Neural progenitor cell (in vitro differentiated cells): ENCODE data around the gene WWC1. TPM values are rescaled to one million over a fixed set of nuclear protein-coding genes. Genes with fewer than 3 reads are reported as not detected.

Experiments used
- DNase-seq: peaks from one replicate; pipeline ENCODE4 v3.0.0-alpha.2; 2016; ENCODE audit warnings: low spot score
- H2AFZ ChIP-seq: fragments of 200-600 bp; sonication (generic); replicated peaks from 2 replicates; pipeline ENCODE4 v1.6.1; 2016; ENCODE audit warnings: antibody characterized with exemption
- H3F3A ChIP-seq: fragments of 200-600 bp; sonication (generic); 2 replicates; pipeline ENCODE4 v1.6.1; 2016; ENCODE audit warnings: antibody characterized with exemption, low read depth
- H3K27ac ChIP-seq: fragments of 200-600 bp; sonication (generic); 2 replicates; pipeline ENCODE4 v1.5.1; 2016; ENCODE audit warnings: mild to moderate bottlenecking
- H3K27me3 ChIP-seq: fragments of 200-600 bp; sonication (generic); 2 replicates; pipeline ENCODE4 v1.6.1; 2016; ENCODE audit warnings: mild to moderate bottlenecking, moderate library complexity
- H3K36me3 ChIP-seq: fragments of 200-600 bp; sonication (generic); 2 replicates; pipeline ENCODE4 v1.5.1; 2016
- H3K4me1 ChIP-seq: fragments of 200-600 bp; sonication (generic); 2 replicates; pipeline ENCODE4 v1.6.1; 2016; ENCODE audit warnings: mixed run types
- H3K4me2 ChIP-seq: fragments of 200-600 bp; sonication (generic); 2 replicates; pipeline ENCODE4 v1.6.1; 2016
- H3K4me3 ChIP-seq: fragments of 200-600 bp; sonication (generic); 2 replicates; pipeline ENCODE4 v1.5.1; 2016
- H3K79me2 ChIP-seq: fragments of 200-600 bp; sonication (generic); 2 replicates; pipeline ENCODE4 v1.6.1; 2016; ENCODE audit warnings: low read depth
- H3K9ac ChIP-seq: fragments of 200-600 bp; sonication (generic); 2 replicates; pipeline ENCODE4 v1.6.1; 2016
- H3K9me3 ChIP-seq: fragments of 200-600 bp; sonication (generic); 2 replicates; pipeline ENCODE4 v1.5.1; 2016; ENCODE audit warnings: low read depth
- H4K20me1 ChIP-seq: fragments of 200-600 bp; sonication (generic); 2 replicates; pipeline ENCODE4 v1.6.1; 2016; ENCODE audit warnings: low read depth
- H3K27ac Mint-ChIP-seq: 3 replicates; pipeline ENCODE4 v1.8.0; 2021; ENCODE audit warnings: mixed read lengths
- H3K27me3 Mint-ChIP-seq: 2 replicates; pipeline ENCODE4 v1.8.0; 2022; ENCODE audit warnings: low read depth, mild to moderate bottlenecking, inconsistent platforms, moderate library complexity, mixed read lengths; ENCODE audit not compliant: insufficient read depth
- H3K36me3 Mint-ChIP-seq: 3 replicates; pipeline ENCODE4 v1.8.0; 2021; ENCODE audit warnings: mixed read lengths
- H3K4me1 Mint-ChIP-seq: 3 replicates; pipeline ENCODE4 v1.8.0; 2021; ENCODE audit warnings: mixed read lengths
- H3K4me3 Mint-ChIP-seq: 3 replicates; pipeline ENCODE4 v1.8.0; 2021; ENCODE audit warnings: mild to moderate bottlenecking, moderate library complexity, mixed read lengths
- H3K9me3 Mint-ChIP-seq: 3 replicates; pipeline ENCODE4 v1.8.0; 2020; ENCODE audit warnings: mixed read lengths
- EZH2 ChIP-seq: fragments of 200-600 bp; sonication (generic); IDR thresholded peaks from 2 replicates; pipeline ENCODE4 v1.6.1; 2017; ENCODE audit warnings: antibody characterized with exemption, mild to moderate bottlenecking, moderate library complexity
- EZH2phosphoT487 ChIP-seq: fragments of 200-600 bp; sonication (generic); IDR thresholded peaks from 2 replicates; pipeline ENCODE4 v1.6.1; 2017; ENCODE audit warnings: antibody characterized with exemption
- total RNA-seq: library from RNA; depleted of rRNA; stranded (reverse); fragments of >200 nt; gene quantifications from 2 replicates; pipeline ENCODE4 v1.2.3, GENCODE V29; 2015; ENCODE audit warnings: low replicate concordance
- TF ChIP-seq, protein P1 (sequence below): fragments of 200-600 bp; sonication (generic); IDR thresholded peaks from 2 replicates; pipeline ENCODE4 v1.5.1; 2017; ENCODE audit warnings: antibody characterized with exemption, mild to moderate bottlenecking

The WWC1 gene
- total RNA-seq, 1 donor from 2014 or later = 6.7 TPM

DNA sequence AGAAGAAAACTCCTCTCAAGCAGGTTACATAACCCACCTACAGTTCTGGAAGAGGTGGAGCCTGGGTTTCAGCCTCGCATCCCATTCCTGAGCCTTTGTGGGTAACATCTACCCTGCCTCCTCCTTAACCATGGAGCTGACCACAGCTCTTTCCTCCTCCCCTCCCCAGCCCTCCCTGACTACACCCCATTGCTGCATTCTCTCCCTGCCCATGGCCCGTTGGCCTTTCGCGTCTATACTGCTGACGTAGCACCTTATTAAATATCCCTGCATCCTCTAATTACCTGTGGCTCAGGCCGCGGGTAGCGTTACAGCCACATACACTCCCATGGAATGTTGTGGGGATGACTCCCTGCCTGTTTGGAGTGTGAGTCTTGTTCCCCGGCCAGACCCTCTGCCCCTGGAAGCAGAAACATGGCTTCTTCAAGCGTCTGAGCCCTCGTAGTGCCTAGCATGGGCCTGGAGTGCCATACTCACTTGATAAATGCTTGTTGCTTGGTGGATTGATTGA is 72.8 kb downstream of the WWC1 start:
- H3K36me3 Mint-ChIP-seq = no peaks in the 10 kb centered on the region
- Histone ChIP-seq H3K4me3 (no peak overlapping the region), H3K4me1 (peaks cover 10% of the 10 kb centered on the region), H2AFZ (no peak overlapping the region), H3K27me3 (no peaks in the 10 kb centered on the region), H3K9me3 (no peaks in the 10 kb centered on the region), H3K27ac (no peak overlapping the region), H3F3A (peaks cover 7% of the 10 kb centered on the region), H3K9ac (no peak overlapping the region), H3K36me3 (no peaks in the 10 kb centered on the region), H4K20me1 (peaks cover 14% of the 10 kb centered on the region), H3K4me2 (no peak overlapping the region), H3K79me2 (no peaks in the 10 kb centered on the region)
- no peak overlapping the region for H3K27ac Mint-ChIP-seq
- peaks cover 2% of the 10 kb centered on the region for H3K27me3 Mint-ChIP-seq
- H3K4me1 Mint-ChIP-seq = peaks cover 32% of the 10 kb centered on the region
- TF ChIP-seq, protein P1, sequence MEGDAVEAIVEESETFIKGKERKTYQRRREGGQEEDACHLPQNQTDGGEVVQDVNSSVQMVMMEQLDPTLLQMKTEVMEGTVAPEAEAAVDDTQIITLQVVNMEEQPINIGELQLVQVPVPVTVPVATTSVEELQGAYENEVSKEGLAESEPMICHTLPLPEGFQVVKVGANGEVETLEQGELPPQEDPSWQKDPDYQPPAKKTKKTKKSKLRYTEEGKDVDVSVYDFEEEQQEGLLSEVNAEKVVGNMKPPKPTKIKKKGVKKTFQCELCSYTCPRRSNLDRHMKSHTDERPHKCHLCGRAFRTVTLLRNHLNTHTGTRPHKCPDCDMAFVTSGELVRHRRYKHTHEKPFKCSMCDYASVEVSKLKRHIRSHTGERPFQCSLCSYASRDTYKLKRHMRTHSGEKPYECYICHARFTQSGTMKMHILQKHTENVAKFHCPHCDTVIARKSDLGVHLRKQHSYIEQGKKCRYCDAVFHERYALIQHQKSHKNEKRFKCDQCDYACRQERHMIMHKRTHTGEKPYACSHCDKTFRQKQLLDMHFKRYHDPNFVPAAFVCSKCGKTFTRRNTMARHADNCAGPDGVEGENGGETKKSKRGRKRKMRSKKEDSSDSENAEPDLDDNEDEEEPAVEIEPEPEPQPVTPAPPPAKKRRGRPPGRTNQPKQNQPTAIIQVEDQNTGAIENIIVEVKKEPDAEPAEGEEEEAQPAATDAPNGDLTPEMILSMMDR = no peak
- TF ChIP-seq EZH2 = no peak
- no peaks in the 10 kb centered on the region for H3K9me3 Mint-ChIP-seq
- no peak for DNase-seq
- H3K4me3 Mint-ChIP-seq = no peak overlapping the region

DNA sequence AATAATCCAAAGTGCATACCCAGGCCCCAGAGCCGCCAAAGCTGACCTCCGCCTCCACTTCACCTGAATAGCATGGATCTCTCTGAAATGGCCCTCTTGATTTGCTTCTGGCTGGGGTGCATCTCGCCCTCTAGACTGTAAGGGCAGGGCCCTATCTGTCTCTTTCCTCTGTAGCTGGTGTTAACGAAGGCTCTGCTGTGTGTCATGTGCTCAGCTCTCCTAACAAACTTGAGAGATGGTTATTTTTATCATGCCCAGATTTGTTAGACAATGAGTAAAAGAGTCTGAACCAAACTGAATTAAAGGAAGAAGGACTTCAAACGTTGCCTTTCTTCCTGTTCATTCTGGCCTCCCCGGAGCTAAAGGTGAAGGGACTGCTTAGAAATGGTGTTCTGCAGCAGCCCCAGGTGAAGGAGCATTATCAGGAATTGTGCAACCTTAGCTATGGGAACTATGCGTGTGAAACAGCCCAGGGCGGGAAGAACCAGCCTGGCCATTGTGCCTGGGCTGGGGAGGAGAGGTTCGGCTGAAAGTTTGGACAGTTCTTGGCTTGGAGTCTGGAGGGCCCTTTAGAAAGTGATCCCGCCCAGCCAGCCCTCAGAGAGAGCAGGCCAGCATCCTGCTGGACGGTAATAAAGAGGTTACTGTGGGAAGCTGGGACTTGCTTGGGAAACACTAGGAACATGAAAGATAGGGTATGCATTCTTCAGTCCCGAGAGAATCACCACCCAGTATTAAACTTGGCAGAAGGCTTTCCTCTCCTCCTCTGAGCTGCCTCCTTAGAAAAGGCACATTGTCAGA is 73.5 kb downstream of the WWC1 start:
- Histone ChIP-seq H3K9me3 (no peaks in the 10 kb centered on the region), H3K27ac (no peak overlapping the region), H3F3A (peaks cover 7% of the 10 kb centered on the region), H3K4me1 (peaks cover 10% of the 10 kb centered on the region), H3K4me2 (no peak overlapping the region), H3K79me2 (no peaks in the 10 kb centered on the region), H2AFZ (no peak overlapping the region), H3K9ac (no peak overlapping the region), H3K27me3 (no peaks in the 10 kb centered on the region), H3K4me3 (no peak overlapping the region), H3K36me3 (no peaks in the 10 kb centered on the region), H4K20me1 (peaks cover 14% of the 10 kb centered on the region)
- Mint-ChIP-seq H3K4me1 (peaks cover 32% of the 10 kb centered on the region), H3K4me3 (no peak overlapping the region), H3K27me3 (peaks cover 2% of the 10 kb centered on the region), H3K27ac (peak overlapping the region; percentile 67), H3K36me3 (no peaks in the 10 kb centered on the region), H3K9me3 (no peaks in the 10 kb centered on the region)
- TF ChIP-seq EZH2 (no peak), EZH2phosphoT487 (no peak)
- TF ChIP-seq, protein P1 = no peak
- DNase-seq = peak; percentile 43

DNA sequence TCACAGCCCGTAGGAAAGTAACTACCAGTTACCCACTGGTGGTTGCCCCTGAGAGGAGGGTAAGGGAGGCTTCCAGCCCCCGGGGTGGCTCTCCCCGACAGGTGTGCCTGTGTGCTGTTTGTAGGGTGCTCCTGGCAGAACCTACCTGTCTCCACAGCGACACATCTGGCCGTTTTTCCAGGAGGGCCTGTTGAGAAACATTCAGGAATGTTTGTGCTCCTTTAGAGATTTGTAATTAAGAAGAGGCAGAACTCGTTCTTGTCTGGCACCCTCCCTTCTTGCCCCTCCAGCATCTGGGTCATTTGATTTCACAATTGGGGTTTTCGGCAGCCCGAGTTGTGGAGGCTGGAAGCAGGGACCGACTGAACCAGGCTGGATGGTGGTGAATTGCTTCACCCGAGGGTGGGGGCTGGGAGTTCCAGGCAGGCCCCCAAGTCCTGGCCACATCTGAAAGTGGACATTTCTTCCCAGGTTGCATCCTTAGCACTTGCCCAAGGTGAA is 74.2 kb downstream of the WWC1 start:
- Histone ChIP-seq H3K4me2 (no peak overlapping the region), H3K4me1 (peaks cover 10% of the 10 kb centered on the region), H3K9ac (no peak overlapping the region), H3K36me3 (no peaks in the 10 kb centered on the region), H3K27me3 (no peaks in the 10 kb centered on the region), H3K27ac (no peak overlapping the region), H3K9me3 (no peaks in the 10 kb centered on the region), H4K20me1 (peaks cover 14% of the 10 kb centered on the region), H2AFZ (no peak overlapping the region), H3K4me3 (no peak overlapping the region), H3F3A (peaks cover 7% of the 10 kb centered on the region), H3K79me2 (no peaks in the 10 kb centered on the region)
- peak; percentile 38 for DNase-seq
- Mint-ChIP-seq H3K27ac (peak overlapping the region; percentile 54), H3K27me3 (peaks cover 2% of the 10 kb centered on the region), H3K36me3 (no peaks in the 10 kb centered on the region), H3K4me3 (no peak overlapping the region), H3K9me3 (no peaks in the 10 kb centered on the region), H3K4me1 (peaks cover 32% of the 10 kb centered on the region)
- TF ChIP-seq EZH2phosphoT487 (no peak), EZH2 (no peak)
- TF ChIP-seq, protein P1 = peak; percentile 49
